Karpas-422 (cell line): ENCODE data around the gene DACH1. TPM values are rescaled to one million over a fixed set of nuclear protein-coding genes. Genes with fewer than 3 reads are reported as not detected.

Experiments
- DNase-seq: peaks from one replicate; pipeline ENCODE4 v3.0.0-alpha.2; 2015
- H2AFZ ChIP-seq: fragments of 200-600 bp; sonication (generic); 2 replicates; pipeline ENCODE4 v1.6.1; 2014; ENCODE audit warnings: antibody characterized with exemption, low read length, mixed read lengths
- H3K27ac ChIP-seq: fragments of 200-600 bp; sonication (generic); 2 replicates; pipeline ENCODE4 v1.5.1; 2014; ENCODE audit warnings: mild to moderate bottlenecking, low read length, moderate library complexity
- H3K27me3 ChIP-seq: fragments of 200-600 bp; sonication (generic); 2 replicates; pipeline ENCODE4 v1.6.1; 2014; ENCODE audit warnings: low read length, mixed read lengths
- H3K36me3 ChIP-seq: fragments of 200-600 bp; sonication (generic); 2 replicates; pipeline ENCODE4 v1.6.1; 2014; ENCODE audit warnings: low read length, mixed read lengths; ENCODE audit not compliant: insufficient read depth
- H3K4me1 ChIP-seq: fragments of 200-600 bp; sonication (generic); 2 replicates; pipeline ENCODE4 v1.6.1; 2014; ENCODE audit warnings: mild to moderate bottlenecking, low read length, mixed read lengths
- H3K4me2 ChIP-seq: fragments of 200-600 bp; sonication (generic); 2 replicates; pipeline ENCODE4 v1.6.1; 2014; ENCODE audit warnings: low read length, low read depth, mild to moderate bottlenecking; ENCODE audit not compliant: poor library complexity, severe bottlenecking
- H3K4me3 ChIP-seq: fragments of 200-600 bp; sonication (generic); 2 replicates; pipeline ENCODE4 v1.5.1; 2014; ENCODE audit warnings: mild to moderate bottlenecking, antibody characterized with exemption, low read length, mixed read lengths
- H3K79me2 ChIP-seq: fragments of 200-600 bp; sonication (generic); 2 replicates; pipeline ENCODE4 v1.6.1; 2014; ENCODE audit warnings: mild to moderate bottlenecking, low read length, mixed read lengths
- H3K9ac ChIP-seq: fragments of 200-600 bp; sonication (generic); 2 replicates; pipeline ENCODE4 v1.6.0; 2014; ENCODE audit warnings: low read length
- H3K9me2 ChIP-seq: fragments of 200-600 bp; sonication (generic), shearing (Covaris generic); replicated peaks from 2 replicates; pipeline ENCODE4 v1.6.0; 2014; ENCODE audit warnings: mild to moderate bottlenecking, low read length, moderate library complexity; ENCODE audit not compliant: insufficient read depth
- H3K9me3 ChIP-seq: fragments of 300-700, 200-600 bp; sonication (generic); 2 replicates; pipeline ENCODE4 v1.6.1; 2014; ENCODE audit warnings: low read length, mixed read lengths
- H4K20me1 ChIP-seq: fragments of 200-600 bp; sonication (generic); 2 replicates; pipeline ENCODE4 v1.6.1; 2014; ENCODE audit warnings: mild to moderate bottlenecking, antibody characterized with exemption, low read length, low read depth; ENCODE audit not compliant: insufficient read depth
- total RNA-seq: library from RNA; depleted of rRNA; stranded (reverse); fragments of >200 nt; shearing (Covaris generic); gene quantifications from 2 replicates; pipeline ENCODE4 v1.2.3, GENCODE V29; 2014; ENCODE audit warnings: low replicate concordance

Gene DACH1
- total RNA-seq, 1 experiment from 2014 or later, result not detected

GRCh38 chr13:71864094-71864985, 2.7 kb downstream of the DACH1 start:
- no peak for DNase-seq

DNA sequence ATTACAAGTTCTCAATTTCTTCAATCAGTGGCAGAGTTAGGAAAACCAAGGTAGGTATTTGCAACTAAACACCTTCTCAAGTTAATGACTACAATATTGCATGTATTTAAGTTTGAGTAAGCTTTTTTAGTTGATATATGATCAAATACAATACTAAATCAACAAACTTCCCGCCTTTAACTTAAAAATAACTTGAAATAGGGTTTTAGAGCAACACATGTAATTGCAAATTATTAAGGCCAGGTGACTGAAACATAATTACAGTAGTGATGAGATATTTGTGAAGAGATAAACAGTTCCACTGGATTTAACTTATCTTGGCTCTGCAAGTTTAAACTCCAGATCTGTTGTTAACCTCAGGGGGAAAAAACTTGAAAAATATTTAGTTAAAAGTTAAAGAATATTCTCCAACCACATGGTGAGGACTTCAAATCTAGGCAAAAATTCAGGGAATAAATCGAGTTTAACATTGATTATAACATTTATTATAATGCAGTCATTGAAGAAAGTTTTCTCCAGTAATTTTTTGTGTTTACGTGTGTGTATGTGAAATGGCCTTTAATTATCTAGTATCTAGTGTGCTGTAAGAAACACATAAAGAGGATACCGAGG, 3.6 kb downstream of the DACH1 start:
- H3K9me3 ChIP-seq, result peaks cover 4% of the 10 kb centered on the region; the same call in 1 of the 2 replicates
- no peak overlapping the region for H3K27ac ChIP-seq
- no peaks in the 10 kb centered on the region for H3K9me2 ChIP-seq
- H3K4me1 ChIP-seq, result no peaks in the 10 kb centered on the region
- H3K36me3 ChIP-seq, result no peaks in the 10 kb centered on the region
- no peak for DNase-seq
- H3K79me2 ChIP-seq, result no peaks in the 10 kb centered on the region
- no peaks in the 10 kb centered on the region for H3K27me3 ChIP-seq
- no peak overlapping the region for H3K4me2 ChIP-seq
- no peaks in the 10 kb centered on the region for H4K20me1 ChIP-seq
- no peak overlapping the region for H3K9ac ChIP-seq
- H3K4me3 ChIP-seq, result no peak overlapping the region
- H2AFZ ChIP-seq, result no peak overlapping the region

More at GRCh38 chr13:71864094-71864985, 2.7 kb downstream of the DACH1 start:
- Histone ChIP-seq H3K79me2 (no peaks in the 10 kb centered on the region), H3K9me2 (no peaks in the 10 kb centered on the region), H3K27ac (no peak overlapping the region), H3K4me3 (no peak overlapping the region), H2AFZ (no peak overlapping the region), H3K36me3 (no peaks in the 10 kb centered on the region), H3K4me2 (no peak overlapping the region), H3K4me1 (no peaks in the 10 kb centered on the region), H3K9me3 (no peaks in the 10 kb centered on the region; the same call in 1 of the 2 replicates), H3K9ac (no peak overlapping the region), H4K20me1 (no peaks in the 10 kb centered on the region), H3K27me3 (no peaks in the 10 kb centered on the region)

DNA sequence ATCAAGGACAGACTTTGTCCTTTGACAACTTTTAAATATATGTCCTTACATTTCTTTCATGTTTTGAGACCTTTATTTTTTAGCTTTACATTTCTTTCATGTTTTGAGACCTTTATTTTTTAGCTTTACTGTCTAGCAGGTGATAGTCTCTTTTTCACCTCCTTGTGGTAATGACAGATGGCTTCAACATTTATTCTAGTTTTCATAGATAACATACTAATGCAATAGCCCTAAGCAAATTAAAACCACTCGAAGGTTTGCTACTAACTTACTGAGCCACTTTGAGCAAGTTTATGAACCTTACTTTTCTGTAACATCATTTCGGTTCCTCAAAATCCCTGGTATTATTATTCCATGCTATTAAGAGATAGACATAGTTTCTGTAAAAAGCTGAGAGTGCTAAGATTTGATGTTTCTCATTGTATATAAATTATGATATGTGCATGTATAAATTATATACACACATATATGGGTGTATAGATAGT, 4.5 kb downstream of the DACH1 start:
- Histone ChIP-seq H2AFZ (no peak overlapping the region), H3K9me3 (peaks cover 7% of the 10 kb centered on the region; the same call in 1 of the 2 replicates), H4K20me1 (no peaks in the 10 kb centered on the region), H3K4me2 (no peak overlapping the region), H3K27ac (no peak overlapping the region), H3K36me3 (no peaks in the 10 kb centered on the region), H3K9ac (no peak overlapping the region), H3K4me1 (no peaks in the 10 kb centered on the region), H3K79me2 (no peaks in the 10 kb centered on the region), H3K9me2 (no peaks in the 10 kb centered on the region), H3K4me3 (no peak overlapping the region), H3K27me3 (no peaks in the 10 kb centered on the region)
- no peak for DNase-seq

- Histone ChIP-seq H3K9ac (no peak overlapping the region), H3K4me3 (no peak overlapping the region), H3K9me2 (no peaks in the 10 kb centered on the region), H3K79me2 (no peaks in the 10 kb centered on the region), H3K4me1 (no peaks in the 10 kb centered on the region), H3K9me3 (peaks cover 7% of the 10 kb centered on the region; the same call in 1 of the 2 replicates), H3K27me3 (no peaks in the 10 kb centered on the region), H2AFZ (no peak overlapping the region), H4K20me1 (no peaks in the 10 kb centered on the region), H3K4me2 (no peak overlapping the region), H3K27ac (no peak overlapping the region), H3K36me3 (no peaks in the 10 kb centered on the region)
- no peak for DNase-seq
These were observed 5.1 kb downstream of the DACH1 start for GRCh38 chr13:71861769-71862458.

- no peaks in the 10 kb centered on the region for H4K20me1 ChIP-seq
- H3K9me2 ChIP-seq, result no peaks in the 10 kb centered on the region
- H3K27me3 ChIP-seq, result no peaks in the 10 kb centered on the region
- H2AFZ ChIP-seq, result no peak overlapping the region
- H3K27ac ChIP-seq, result no peak overlapping the region
- H3K9ac ChIP-seq, result no peak overlapping the region
- H3K4me3 ChIP-seq, result no peak overlapping the region
- DNase-seq, result no peak
- peaks cover 7% of the 10 kb centered on the region; the same call in 1 of the 2 replicates for H3K9me3 ChIP-seq
- no peaks in the 10 kb centered on the region for H3K79me2 ChIP-seq
- H3K36me3 ChIP-seq, result no peaks in the 10 kb centered on the region
- H3K4me1 ChIP-seq, result no peaks in the 10 kb centered on the region
- H3K4me2 ChIP-seq, result no peak overlapping the region
These were observed 6.4 kb downstream of the DACH1 start for GRCh38 chr13:71860547-71861138.

GRCh38 chr13:71858647-71859046, 8.4 kb downstream of the DACH1 start:
- Histone ChIP-seq H3K4me1 (no peaks in the 10 kb centered on the region), H3K4me3 (no peak overlapping the region), H3K4me2 (no peak overlapping the region), H4K20me1 (no peaks in the 10 kb centered on the region), H2AFZ (no peak overlapping the region), H3K9me3 (peaks cover 7% of the 10 kb centered on the region; the same call in 1 of the 2 replicates), H3K79me2 (no peaks in the 10 kb centered on the region), H3K9me2 (no peaks in the 10 kb centered on the region), H3K9ac (no peak overlapping the region), H3K27ac (no peak overlapping the region), H3K36me3 (no peaks in the 10 kb centered on the region), H3K27me3 (no peaks in the 10 kb centered on the region)
- DNase-seq, result no peak

GRCh38 chr13:71856548-71857043, 10.4 kb downstream of the DACH1 start:
- Histone ChIP-seq H3K27me3 (no peaks in the 10 kb centered on the region), H3K9me3 (peaks cover 7% of the 10 kb centered on the region; the same call in 1 of the 2 replicates), H3K9me2 (no peaks in the 10 kb centered on the region), H2AFZ (no peak overlapping the region), H3K36me3 (no peaks in the 10 kb centered on the region), H3K4me1 (no peaks in the 10 kb centered on the region), H3K27ac (no peak overlapping the region), H3K9ac (no peak overlapping the region), H3K79me2 (no peaks in the 10 kb centered on the region), H3K4me2 (no peak overlapping the region), H4K20me1 (no peaks in the 10 kb centered on the region), H3K4me3 (no peak overlapping the region)
- no peak for DNase-seq
